ENCODE measurements around the gene CACNG4. TPM values are rescaled to one million over a fixed set of nuclear protein-coding genes. Genes with fewer than 3 reads are reported as not detected.
"Not testable (repeated sequence)": the region's sequence is repeated elsewhere in the genome, so short reads cannot be mapped to it uniquely, and the experiment has no call there.

Gene CACNG4
- total and polyA plus RNA-seq, 10 donors: not detected

- no peaks in the 10 kb centered on the region for H3K9me3 ChIP-seq
- DNase-seq: no peak
- intact Hi-C loops (cut with DNase I; ENCODE audit: low total_unique reads): no loop called here
- H3K4me3 ChIP-seq: no peak overlapping the region
- H3K4me1 ChIP-seq: peaks cover 3 to 9% (median 6%) of the 10 kb centered on the region in 6 donors
- H3K36me3 ChIP-seq: no peaks in the 10 kb centered on the region
- no peak for TF ChIP-seq POLR2AphosphoS5 (IDR thresholded peaks at IDR 0.05)
- TF ChIP-seq CTCF (IDR thresholded peaks at IDR 0.05 in 8 of 11, conservative IDR thresholded peaks at IDR 0.05 in 3 of 11): no peak
- no peak for TF ChIP-seq POLR2A (IDR thresholded peaks at IDR 0.05)
- 63 to 84% (median 73%) methylated on average over 6 of the region's 6 CpGs for WGBS, 5 donors
- no peak overlapping the region for H3K27ac ChIP-seq
- peaks cover 2 to 92% (median 31%) of the 10 kb centered on the region in 7 donors for H3K27me3 ChIP-seq (replicated peaks in 1 of 7)
These were observed 6.3 kb downstream of the CACNG4 start for GRCh38 chr17:66970797-66971196.

- intact Hi-C loops (cut with DNase I; ENCODE audit: low total_unique reads): no loop called here
- H3K4me1 ChIP-seq: peaks cover 0 to 4% (median 1%) of the 10 kb centered on the region in 6 donors
- no peak overlapping the region for H3K4me3 ChIP-seq
- no peak overlapping the region for H3K27ac ChIP-seq
- 78 to 84% (median 81%) methylated on average over 6 of the region's 6 CpGs for WGBS, 5 donors
- peaks cover 2 to 92% (median 26%) of the 10 kb centered on the region in 7 donors for H3K27me3 ChIP-seq (replicated peaks in 1 of 7)
- no peak for DNase-seq
- H3K36me3 ChIP-seq: no peaks in the 10 kb centered on the region
- H3K9me3 ChIP-seq: no peaks in the 10 kb centered on the region
- TF ChIP-seq CTCF (IDR thresholded peaks at IDR 0.05 in 8 of 11, conservative IDR thresholded peaks at IDR 0.05 in 3 of 11): no peak
These were observed 6.8 kb downstream of the CACNG4 start for GRCh38 chr17:66971264-66971663.

- H3K27ac ChIP-seq: no peak overlapping the region
- intact Hi-C loops (cut with DNase I; ENCODE audit: low total_unique reads): no loop called here
- no peak for DNase-seq
- H3K36me3 ChIP-seq: no peaks in the 10 kb centered on the region
- H3K27me3 ChIP-seq (replicated peaks in 1 of 7): peaks cover 2 to 92% (median 20%) of the 10 kb centered on the region in 7 donors
- H3K4me3 ChIP-seq: no peak overlapping the region
- WGBS, 5 donors: 75 to 88% (median 81%) methylated on average over 12 to 15 of the region's 15 CpGs
- no peaks in the 10 kb centered on the region for H3K4me1 ChIP-seq
- H3K9me3 ChIP-seq: no peaks in the 10 kb centered on the region
- TF ChIP-seq POLR2AphosphoS5 (IDR thresholded peaks at IDR 0.05) (no peak), CTCF (IDR thresholded peaks at IDR 0.05 in 8 of 11, conservative IDR thresholded peaks at IDR 0.05 in 3 of 11) (no peak), POLR2A (IDR thresholded peaks at IDR 0.05) (no peak)
These were observed 7.4 kb downstream of the CACNG4 start for GRCh38 chr17:66971730-66972441.

GRCh38 chr17:66972442-66972830 lies 7.9 kb downstream of the CACNG4 start:
- intact Hi-C loops (cut with DNase I; ENCODE audit: low total_unique reads); H3K36me3 ChIP-seq; H3K4me1 ChIP-seq; DNase-seq; H3K9me3 ChIP-seq; H3K27ac ChIP-seq; H3K4me3 ChIP-seq: not testable (repeated sequence)
- 78 to 89% (median 83%) methylated on average over 7 to 10 of the region's 10 CpGs for WGBS, 5 donors
- H3K27me3 ChIP-seq (replicated peaks in 1 of 7): peaks cover 2 to 92% (median 14%) of the 10 kb centered on the region in 7 donors

All from spleen (tissue), 11 donors.